Measurements from ENCODE around the gene RNLS. TPM values are rescaled to one million over a fixed set of nuclear protein-coding genes. Genes with fewer than 3 reads are reported as not detected.
A peak's percentile ranks its signal among the peaks of the same experiment; 100 is the strongest.

RNLS gene
- total and polyA plus RNA-seq, 2 of the 4 experiments (the other 2 are of a cell fraction), result 4.5 to 7.0 TPM

DNA sequence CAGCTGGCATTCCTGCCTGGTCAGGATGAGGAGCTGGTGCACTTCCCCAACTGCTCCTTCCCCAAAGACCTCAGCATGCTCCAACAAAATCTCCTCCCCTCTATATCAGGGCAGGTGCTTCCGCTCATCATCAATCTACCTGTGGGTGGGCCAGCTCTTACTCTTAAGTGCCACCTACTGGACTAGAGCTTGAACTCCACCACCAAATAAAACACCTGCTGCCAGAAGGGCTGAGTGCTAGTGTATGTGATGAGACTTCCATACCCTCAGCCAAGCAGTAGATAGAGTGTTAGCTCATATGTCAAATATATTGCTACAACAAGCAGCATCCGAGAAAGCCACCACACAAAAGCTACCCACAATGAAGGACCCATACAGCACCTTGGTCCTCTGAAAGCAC lies 264.3 kb downstream of the RNLS start:
- dilution Hi-C loops (cut with HindIII; ENCODE audit: low sequenced_read_pairs, unreplicated experiment), result no loop called here
- no peak overlapping the region for H3K56ac ChIP-seq (ENCODE audit: extremely low read depth, insufficient read depth, low read length)
- no peak overlapping the region for H4K5ac ChIP-seq (ENCODE audit: low read depth, low read length)
- WGBS, 2 experiments (ENCODE audit: extremely low coverage in 2 of 2, insufficient read length in 1 of 2), result no CpG with 5 or more reads among the region's 2 CpGs
- H3K4me1 ChIP-seq (ENCODE audit: control insufficient read depth, insufficient read depth, low read length), result no peaks in the 10 kb centered on the region
- H3K9ac ChIP-seq (ENCODE audit: low read depth, low read length), result no peak overlapping the region
- in situ Hi-C loops (cut with MboI; ENCODE audit: low sequenced_read_pairs), result no loop called here
- H3K4me3 ChIP-seq (ENCODE audit: insufficient read depth, low read depth, low read length), result no peak overlapping the region
- no peaks in the 10 kb centered on the region for H3K9me1 ChIP-seq (ENCODE audit: insufficient read depth, low read length)
- CTCF ChIA-PET, result interaction anchor here (0.7 to 0.8 kb wide), 2 partner anchors 18 to 164 kb away, joined by 3 read pairs; no protein-coding TSS in a partner anchor
- no peaks in the 10 kb centered on the region for H3K36me3 ChIP-seq (ENCODE audit: control insufficient read depth, insufficient read depth, low read length)
- no peak overlapping the region for H2BK5ac ChIP-seq (ENCODE audit: low read depth, low read length, poor library complexity, severe bottlenecking)
- no peak overlapping the region for H3K4me2 ChIP-seq (ENCODE audit: low read depth, low read length)
- H3K23ac ChIP-seq (ENCODE audit: low read depth, low read length), result no peak overlapping the region
- H3K4ac ChIP-seq (ENCODE audit: low read depth, low read length), result no peak overlapping the region
- ATAC-seq (ENCODE audit: low read depth), result no peak
- no peak overlapping the region for H4K91ac ChIP-seq (ENCODE audit: insufficient read depth, low read depth, low read length)
- POLR2A ChIA-PET (ENCODE audit: unreplicated experiment), result no interaction called here
- no peak overlapping the region for H3K18ac ChIP-seq (ENCODE audit: low read depth, low read length)
- H2AK5ac ChIP-seq (ENCODE audit: low read depth, low read length), result no peak overlapping the region
- H3K27me3 ChIP-seq (ENCODE audit: control insufficient read depth, insufficient read depth, low read length), result no peaks in the 10 kb centered on the region
- no peak for DNase-seq
- H2AK9ac ChIP-seq (replicated peaks; ENCODE audit: low read depth, low read length, poor library complexity), result no peak overlapping the region
- H2AFZ ChIP-seq (replicated peaks; ENCODE audit: low read length, poor library complexity), result no peak overlapping the region
- H2BK20ac ChIP-seq (ENCODE audit: low read depth, low read length), result no peak overlapping the region
- no peak overlapping the region for H3K27ac ChIP-seq (ENCODE audit: insufficient read depth, low read length)
- no peak overlapping the region for H3K14ac ChIP-seq (replicated peaks; ENCODE audit: low read depth, low read length)
- no peak overlapping the region for H2BK15ac ChIP-seq (ENCODE audit: low read depth, low read length)
- intact Hi-C loops (cut with micrococcal nuclease), result no loop called here
- no peak overlapping the region for H4K8ac ChIP-seq (ENCODE audit: low read depth in 2 of 2, low read length in 2 of 2)
- H2BK120ac ChIP-seq (ENCODE audit: low read depth, low read length), result no peak overlapping the region
- no peaks in the 10 kb centered on the region for H3K79me1 ChIP-seq (ENCODE audit: low read depth in 1 of 2, low read length in 2 of 2)
- H3K9me3 ChIP-seq (ENCODE audit: control insufficient read depth, insufficient read depth, low read length), result peaks cover 6% of the 10 kb centered on the region
- BruUV-seq (replicated peaks), result no TSS peak
- no peaks in the 10 kb centered on the region for H4K20me1 ChIP-seq (ENCODE audit: insufficient read depth, low read length)
- TF ChIP-seq MAZ (IDR thresholded peaks at IDR 0.05; ENCODE audit: borderline replicate concordance, low read depth, low read length) (no peak), RFX5 (IDR thresholded peaks at IDR 0.05; ENCODE audit: low read depth, low read length) (no peak), MAFK (IDR thresholded peaks at IDR 0.05; ENCODE audit: low read depth, low read length) (no peak), NFE2L2 (IDR thresholded peaks at IDR 0.05; ENCODE audit: low read depth, low read length) (no peak), POLR2A (IDR thresholded peaks at IDR 0.05; ENCODE audit: low read depth, low read length) (no peak), CEBPB (IDR thresholded peaks at IDR 0.05; ENCODE audit: low read depth, low read length) (no peak), CTCF (conservative IDR thresholded peaks at IDR 0.05; ENCODE audit: low read depth, low read length) (0 out of 2 replicates have a peak, but pooled peaks have one; percentile 22), FOS (IDR thresholded peaks at IDR 0.05; ENCODE audit: low read depth, low read length) (no peak), USF2 (IDR thresholded peaks at IDR 0.05; ENCODE audit: low read depth, low read length) (no peak), SMC3 (IDR thresholded peaks at IDR 0.05; ENCODE audit: low read depth, low read length) (peak; percentile 13; the same call in 1 of the 2 replicates), RAD21 (IDR thresholded peaks at IDR 0.05; ENCODE audit: low read length) (peak; percentile 44; the same call in 1 of the 2 replicates), MXI1 (IDR thresholded peaks at IDR 0.05; ENCODE audit: borderline replicate concordance, low read depth, low read length) (no peak), RCOR1 (IDR thresholded peaks at IDR 0.05; ENCODE audit: insufficient replicate concordance, low read length) (no peak), CHD1 (IDR thresholded peaks at IDR 0.05; ENCODE audit: low read depth, low read length) (no peak), BHLHE40 (IDR thresholded peaks at IDR 0.05; ENCODE audit: low read depth, low read length) (no peak)
- TF ChIP-seq, protein P1, sequence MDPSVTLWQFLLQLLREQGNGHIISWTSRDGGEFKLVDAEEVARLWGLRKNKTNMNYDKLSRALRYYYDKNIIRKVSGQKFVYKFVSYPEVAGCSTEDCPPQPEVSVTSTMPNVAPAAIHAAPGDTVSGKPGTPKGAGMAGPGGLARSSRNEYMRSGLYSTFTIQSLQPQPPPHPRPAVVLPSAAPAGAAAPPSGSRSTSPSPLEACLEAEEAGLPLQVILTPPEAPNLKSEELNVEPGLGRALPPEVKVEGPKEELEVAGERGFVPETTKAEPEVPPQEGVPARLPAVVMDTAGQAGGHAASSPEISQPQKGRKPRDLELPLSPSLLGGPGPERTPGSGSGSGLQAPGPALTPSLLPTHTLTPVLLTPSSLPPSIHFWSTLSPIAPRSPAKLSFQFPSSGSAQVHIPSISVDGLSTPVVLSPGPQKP (IDR thresholded peaks at IDR 0.05; ENCODE audit: borderline replicate concordance, low read depth, low read length), result no peak

Data from IMR-90 (cell line).